HEK293 (cell line): ENCODE results near the gene GSC.

Experiments
- REST ChIP-seq: fragments of 450-650 bp; formaldehyde crosslinking; IDR thresholded peaks from 2 replicates; pipeline ENCODE4 v1.5.1; 2016; ENCODE audit warnings: missing biosample characterization, missing genetic modification characterization
- ZXDB ChIP-seq: fragments of 450-650 bp; formaldehyde crosslinking; IDR thresholded peaks from 2 replicates; pipeline ENCODE4 v1.5.1; 2016; ENCODE audit warnings: missing biosample characterization, missing genetic modification characterization
- TF ChIP-seq, protein P1 (sequence below): fragments of 450-650 bp; formaldehyde crosslinking; IDR thresholded peaks from 2 replicates; pipeline ENCODE4 v1.5.1; 2016; ENCODE audit warnings: missing biosample characterization, missing genetic modification characterization

- TF ChIP-seq ZXDB (no peak), REST (tag by site-specific recombination) (no peak)
- TF ChIP-seq, protein P1, sequence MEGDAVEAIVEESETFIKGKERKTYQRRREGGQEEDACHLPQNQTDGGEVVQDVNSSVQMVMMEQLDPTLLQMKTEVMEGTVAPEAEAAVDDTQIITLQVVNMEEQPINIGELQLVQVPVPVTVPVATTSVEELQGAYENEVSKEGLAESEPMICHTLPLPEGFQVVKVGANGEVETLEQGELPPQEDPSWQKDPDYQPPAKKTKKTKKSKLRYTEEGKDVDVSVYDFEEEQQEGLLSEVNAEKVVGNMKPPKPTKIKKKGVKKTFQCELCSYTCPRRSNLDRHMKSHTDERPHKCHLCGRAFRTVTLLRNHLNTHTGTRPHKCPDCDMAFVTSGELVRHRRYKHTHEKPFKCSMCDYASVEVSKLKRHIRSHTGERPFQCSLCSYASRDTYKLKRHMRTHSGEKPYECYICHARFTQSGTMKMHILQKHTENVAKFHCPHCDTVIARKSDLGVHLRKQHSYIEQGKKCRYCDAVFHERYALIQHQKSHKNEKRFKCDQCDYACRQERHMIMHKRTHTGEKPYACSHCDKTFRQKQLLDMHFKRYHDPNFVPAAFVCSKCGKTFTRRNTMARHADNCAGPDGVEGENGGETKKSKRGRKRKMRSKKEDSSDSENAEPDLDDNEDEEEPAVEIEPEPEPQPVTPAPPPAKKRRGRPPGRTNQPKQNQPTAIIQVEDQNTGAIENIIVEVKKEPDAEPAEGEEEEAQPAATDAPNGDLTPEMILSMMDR (tag by site-specific recombination), result no peak
Observed at GRCh38 chr14:94751956-94752355, 18.0 kb downstream of the GSC start.
